AG04450 (cell line): ENCODE results near the gene MAN1C1. TPM values are rescaled to one million over a fixed set of nuclear protein-coding genes. Genes with fewer than 3 reads are reported as not detected.

Source experiments
- CTCF ChIA-PET: fragments of 300-600, 350-600 bp; formaldehyde crosslinking; extraction: SDS; loops from one replicate; lab custom pipeline; 2022; ENCODE audit warnings: antibody characterized with exemption, inconsistent platforms; lab: Charles Lee
- POLR2A ChIA-PET: fragments of 350-600 bp; formaldehyde crosslinking; extraction: SDS; loops from one replicate; lab custom pipeline; 2021; ENCODE audit warnings: antibody characterized with exemption, inconsistent platforms; lab: Yijun Ruan, JAX
- DNase-seq: peaks from one replicate; pipeline ENCODE4 v3.0.0-alpha.2; 2011; ENCODE audit warnings: low read depth, low spot score
- H3K27ac ChIP-seq: one replicate; pipeline ENCODE4 v1.5.1; 2012; ENCODE audit warnings: low read depth, low read length, control low read depth
- H3K27me3 ChIP-seq: one replicate; pipeline ENCODE4 v1.6.0; 2012; ENCODE audit warnings: low read length; ENCODE audit not compliant: control insufficient read depth, insufficient read depth
- H3K4me3 ChIP-seq: 2 replicates; pipeline ENCODE4 v1.5.1; 2011; ENCODE audit warnings: mild to moderate bottlenecking, low read depth, low read length, control low read depth
- H3K9me3 ChIP-seq: 2 replicates; pipeline ENCODE4 v1.5.1; 2012; ENCODE audit warnings: low read length; ENCODE audit not compliant: control insufficient read depth, insufficient read depth
- CTCF ChIP-seq: IDR thresholded peaks from 2 replicates; pipeline ENCODE4 v1.5.1; 2011; ENCODE audit warnings: low read depth, low read length, control low read depth, inconsistent platforms
- polyA plus RNA-seq: library from polyadenylated mRNA; depleted of rRNA; stranded (reverse); fragments of >200 nt; gene quantifications from 2 replicates; pipeline ENCODE4 v1.2.3, GENCODE V29; 2011

MAN1C1 gene
- polyA plus RNA-seq, 1 experiment = 16.9 TPM

- TF ChIP-seq CTCF = no peak
- Histone ChIP-seq H3K9me3 (no peaks in the 10 kb centered on the region), H3K27ac (no peak overlapping the region), H3K4me3 (no peak overlapping the region), H3K27me3 (peaks cover 17% of the 10 kb centered on the region)
- DNase-seq = no peak
- POLR2A ChIA-PET = no interaction called here
- CTCF ChIA-PET = interaction anchor here (1.3 kb wide), 1 partner anchor 13 kb away, joined by 3 read pairs; no protein-coding TSS in a partner anchor
Measured at GRCh38 chr1:25624156-25624555, 7.6 kb downstream of the MAN1C1 start.

- ChIA-PET POLR2A (no interaction called here), CTCF (interaction anchor here (1.3 kb wide), 1 partner anchor 13 kb away, joined by 3 read pairs; no protein-coding TSS in a partner anchor)
- Histone ChIP-seq H3K4me3 (no peak overlapping the region), H3K27me3 (peaks cover 17% of the 10 kb centered on the region), H3K27ac (no peak overlapping the region), H3K9me3 (no peaks in the 10 kb centered on the region)
- no peak for DNase-seq
- no peak for TF ChIP-seq CTCF
Measured at GRCh38 chr1:25624604-25625003, 8.0 kb downstream of the MAN1C1 start.

- ChIA-PET CTCF (no interaction called here), POLR2A (no interaction called here)
- no peak for TF ChIP-seq CTCF
- no peak overlapping the region for H3K4me3 ChIP-seq
- H3K27ac ChIP-seq = no peak overlapping the region
- no peak for DNase-seq
- H3K27me3 ChIP-seq = peaks cover 14% of the 10 kb centered on the region
- H3K9me3 ChIP-seq = no peaks in the 10 kb centered on the region
Measured at GRCh38 chr1:25626018-25626417, 9.4 kb downstream of the MAN1C1 start.

- CTCF ChIA-PET = interaction anchor here (1.1 kb wide), 1 partner anchor 10 kb away, joined by 3 read pairs; no protein-coding TSS in a partner anchor
- TF ChIP-seq CTCF = no peak
Measured at GRCh38 chr1:25628741-25629421, 12.3 kb downstream of the MAN1C1 start.

GRCh38 chr1:25629836-25630235 lies 13.2 kb downstream of the MAN1C1 start:
- ChIA-PET CTCF (no interaction called here), POLR2A (no interaction called here)
- TF ChIP-seq CTCF = no peak

More at GRCh38 chr1:25628741-25629421, 12.3 kb downstream of the MAN1C1 start:
- no peak overlapping the region for H3K4me3 ChIP-seq
- POLR2A ChIA-PET = no interaction called here
- peaks cover 14% of the 10 kb centered on the region for H3K27me3 ChIP-seq
- H3K9me3 ChIP-seq = peaks cover 3% of the 10 kb centered on the region; the same call in 1 of the 2 replicates
- no peak for DNase-seq
- H3K27ac ChIP-seq = no peak overlapping the region

More at GRCh38 chr1:25629836-25630235, 13.2 kb downstream of the MAN1C1 start:
- Histone ChIP-seq H3K27ac (no peak overlapping the region), H3K4me3 (no peak overlapping the region), H3K27me3 (peaks cover 14% of the 10 kb centered on the region), H3K9me3 (peaks cover 3% of the 10 kb centered on the region; the same call in 1 of the 2 replicates)
- DNase-seq = no peak
